Stimulated activated CD8-positive, alpha-beta memory T cell treated with anti-CD3 and anti-CD28 coated beads, Interleukin-4, amount 100 ng/mL, for 4 hours (primary cell): ENCODE measurements around the gene RNF213.

Experiments
- DNase-seq, 2 donors: peaks; one replicate each; pipeline ENCODE4 v3.0.0-alpha.2; 2020; ENCODE audit warnings: low read depth in 2 of 2, low spot score in 1 of 2

RNF213 gene

DNA sequence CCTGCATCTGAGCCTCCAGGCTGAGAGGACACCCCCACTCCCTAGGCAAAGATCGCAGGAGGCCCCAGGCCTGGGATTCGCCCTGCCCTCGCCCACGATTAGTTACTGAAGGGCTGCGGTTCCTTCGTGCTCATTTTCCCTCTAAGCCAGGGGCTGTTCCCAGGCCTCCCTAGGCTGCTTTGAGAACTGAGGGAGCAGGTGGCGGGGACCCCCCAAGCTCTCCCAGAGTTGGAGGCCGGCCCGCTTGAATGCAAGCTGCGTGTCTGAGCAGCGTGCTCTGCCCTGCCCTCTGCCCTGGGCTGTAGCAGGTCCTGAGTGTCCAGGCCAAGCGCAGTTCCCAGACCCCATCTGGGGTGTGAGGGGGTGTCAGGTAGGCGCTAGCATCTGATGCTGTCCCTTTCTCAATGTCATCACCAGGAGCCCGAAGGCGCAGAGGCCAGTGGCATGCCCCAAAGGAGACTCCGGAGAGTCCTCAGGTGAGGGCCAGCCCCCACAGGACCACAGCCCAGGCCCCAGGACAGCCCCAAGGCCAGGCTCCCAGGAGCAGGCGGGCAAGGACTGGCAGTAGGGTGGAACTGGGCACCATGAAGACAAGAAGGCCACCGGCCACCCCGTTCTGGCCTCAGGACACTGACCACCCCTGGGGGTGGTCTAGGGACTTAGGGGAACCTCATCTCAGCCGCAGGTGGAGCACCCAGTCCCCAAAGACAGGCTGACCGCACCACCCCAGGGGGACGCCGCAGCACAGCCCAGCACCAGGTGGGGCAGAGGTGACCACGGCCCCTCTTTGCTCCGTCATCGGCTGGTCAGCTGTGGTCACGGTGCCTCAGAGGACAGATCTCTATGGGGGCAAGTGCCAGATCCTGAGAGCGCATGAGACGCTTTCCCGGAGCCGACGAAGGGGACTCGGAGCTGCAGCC, 169.0 kb downstream of the RNF213 start:
- no peak for DNase-seq

DNA sequence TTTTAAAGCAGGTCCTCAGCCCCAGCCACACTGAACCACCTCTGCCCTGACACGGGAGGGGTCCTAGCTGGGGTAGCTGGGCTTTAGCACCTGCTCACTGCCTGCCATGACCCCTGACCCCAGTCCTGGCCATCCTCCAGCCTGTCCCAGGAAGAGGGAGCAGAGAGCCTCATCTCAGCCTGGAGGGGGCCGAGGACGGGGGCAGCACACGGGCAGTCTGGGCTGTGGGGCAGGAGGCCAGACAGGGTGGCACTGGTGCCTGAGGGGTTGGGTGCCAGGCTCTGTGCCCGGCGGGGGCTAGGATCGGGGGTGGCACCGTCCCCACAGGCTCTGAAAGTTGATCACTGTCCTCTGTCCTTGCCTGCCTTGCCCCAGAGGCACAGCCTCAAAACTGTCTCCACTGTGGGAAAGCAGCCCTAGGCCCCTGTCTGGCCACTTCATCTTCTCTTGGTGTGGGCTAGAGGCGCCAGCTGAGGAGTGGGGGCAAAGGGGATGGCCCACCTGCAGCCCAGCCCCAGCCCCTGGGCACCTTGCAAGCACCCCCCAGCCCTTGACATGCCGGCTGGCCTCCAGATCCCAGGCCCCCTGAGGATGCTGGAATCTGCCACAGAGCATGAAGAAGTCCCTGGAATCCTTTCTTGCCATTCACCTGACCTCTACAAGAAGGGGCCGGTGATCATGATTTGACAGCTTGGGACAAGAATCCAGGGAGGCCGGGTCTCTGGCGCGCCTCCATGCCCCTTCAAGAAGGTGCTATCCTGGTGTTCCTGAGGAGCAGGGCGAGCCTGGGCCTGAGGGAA, 170.0 kb downstream of the RNF213 start:
- DNase-seq, result no peak

DNA sequence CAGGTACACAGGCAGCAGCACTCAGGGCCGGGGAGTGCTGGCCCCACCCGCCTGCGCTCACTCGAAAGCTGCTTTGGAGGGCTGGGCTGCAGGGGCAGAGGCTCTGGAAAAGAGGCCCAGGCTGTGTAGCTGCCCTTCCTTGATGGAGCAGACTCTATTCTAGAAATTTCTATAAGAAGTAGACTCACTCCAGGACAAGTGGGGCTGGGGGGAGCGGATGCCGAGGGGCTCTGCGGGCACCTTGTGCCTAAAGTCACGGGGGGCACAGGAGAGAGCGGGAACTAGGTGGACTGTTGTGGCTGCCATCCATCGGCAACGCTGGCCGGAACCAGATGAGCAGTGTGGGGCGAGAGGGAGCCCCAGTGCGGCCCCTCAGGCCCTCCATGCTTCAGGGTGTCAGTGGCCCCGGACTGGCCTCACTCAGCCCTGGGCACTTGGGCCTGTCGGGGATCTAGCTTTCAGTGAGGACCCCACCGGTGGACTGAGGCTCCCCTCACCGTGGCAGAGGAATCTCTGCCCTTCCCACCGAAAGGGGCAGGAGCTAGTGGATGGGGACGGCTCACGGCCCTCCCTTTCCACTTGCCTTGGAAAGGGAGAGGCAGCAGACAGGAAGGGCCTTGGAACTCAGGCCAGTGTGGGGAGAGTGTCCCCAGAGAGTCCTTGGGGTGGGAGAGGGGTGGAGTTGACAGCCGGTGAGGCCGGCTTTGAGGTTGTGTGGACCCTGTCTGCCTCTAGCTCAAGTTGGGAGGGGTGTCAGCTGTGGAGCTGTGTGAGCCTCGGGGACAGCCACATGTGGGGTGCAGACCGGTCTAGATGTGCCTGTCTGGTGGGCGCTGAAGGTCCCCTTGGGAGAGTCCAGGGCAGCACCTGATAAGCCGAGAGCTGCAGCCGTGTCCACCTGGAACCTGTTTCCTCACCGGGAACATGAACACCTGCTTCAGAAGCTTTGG, 170.9 kb downstream of the RNF213 start:
- no peak for DNase-seq

DNA sequence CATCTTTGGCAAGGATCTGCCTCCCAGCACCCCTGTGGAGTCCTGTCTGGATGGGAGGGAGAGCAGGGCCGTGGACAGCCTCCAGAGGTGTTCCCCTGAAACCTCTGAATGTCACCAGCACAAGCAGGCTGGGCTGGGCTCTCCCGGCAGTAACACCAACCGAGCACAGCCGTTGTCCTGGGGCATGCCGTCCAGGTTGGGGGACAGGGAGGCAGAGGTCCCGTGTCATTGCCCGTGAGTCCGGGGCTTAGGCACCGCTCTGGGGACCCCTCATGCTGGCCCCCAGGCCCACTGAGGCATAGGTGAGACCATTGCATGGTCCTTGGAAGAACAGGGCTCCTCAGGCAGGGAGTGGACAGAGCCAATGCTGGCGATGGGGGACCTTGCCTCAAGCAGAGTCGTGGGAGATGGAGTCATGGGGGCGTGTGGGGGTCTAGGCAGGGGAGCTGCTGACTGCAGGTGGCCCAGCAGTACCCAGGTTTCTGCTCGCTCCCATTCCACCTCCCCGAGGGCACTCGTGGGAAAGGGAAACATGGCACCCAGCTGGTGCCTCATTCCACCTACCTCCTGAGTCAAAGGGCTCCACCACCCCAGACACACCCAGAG, 171.8 kb downstream of the RNF213 start:
- no peak for DNase-seq

DNA sequence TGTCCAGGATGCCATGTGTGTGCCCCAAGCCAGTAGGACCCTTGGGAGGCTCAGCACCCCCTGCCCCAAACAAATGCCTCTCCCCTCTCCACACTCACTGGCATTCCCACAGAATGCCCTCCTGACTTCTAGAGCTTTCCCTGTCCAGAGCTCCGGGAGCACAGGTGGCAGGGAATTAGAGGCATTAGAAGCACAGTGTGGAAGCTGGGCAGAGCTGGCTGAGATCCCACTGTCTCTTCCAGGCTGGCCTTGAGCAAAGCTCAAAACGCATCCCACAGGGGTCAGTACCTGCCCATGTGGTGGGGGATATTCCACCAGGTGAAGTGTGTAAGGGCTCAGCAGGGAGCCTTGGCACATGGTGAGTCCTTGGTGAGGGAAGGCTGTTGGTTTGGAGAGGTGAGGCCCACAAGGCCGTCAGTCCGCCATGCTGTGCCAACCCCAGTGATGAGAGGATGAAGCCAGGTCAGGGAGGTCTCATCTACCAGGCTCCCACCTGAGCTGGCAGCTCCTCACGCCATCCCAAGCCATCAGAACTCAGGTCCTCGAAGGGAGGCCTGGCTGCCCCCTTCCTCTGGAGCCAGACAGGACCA, 172.4 kb downstream of the RNF213 start:
- no peak for DNase-seq

DNA sequence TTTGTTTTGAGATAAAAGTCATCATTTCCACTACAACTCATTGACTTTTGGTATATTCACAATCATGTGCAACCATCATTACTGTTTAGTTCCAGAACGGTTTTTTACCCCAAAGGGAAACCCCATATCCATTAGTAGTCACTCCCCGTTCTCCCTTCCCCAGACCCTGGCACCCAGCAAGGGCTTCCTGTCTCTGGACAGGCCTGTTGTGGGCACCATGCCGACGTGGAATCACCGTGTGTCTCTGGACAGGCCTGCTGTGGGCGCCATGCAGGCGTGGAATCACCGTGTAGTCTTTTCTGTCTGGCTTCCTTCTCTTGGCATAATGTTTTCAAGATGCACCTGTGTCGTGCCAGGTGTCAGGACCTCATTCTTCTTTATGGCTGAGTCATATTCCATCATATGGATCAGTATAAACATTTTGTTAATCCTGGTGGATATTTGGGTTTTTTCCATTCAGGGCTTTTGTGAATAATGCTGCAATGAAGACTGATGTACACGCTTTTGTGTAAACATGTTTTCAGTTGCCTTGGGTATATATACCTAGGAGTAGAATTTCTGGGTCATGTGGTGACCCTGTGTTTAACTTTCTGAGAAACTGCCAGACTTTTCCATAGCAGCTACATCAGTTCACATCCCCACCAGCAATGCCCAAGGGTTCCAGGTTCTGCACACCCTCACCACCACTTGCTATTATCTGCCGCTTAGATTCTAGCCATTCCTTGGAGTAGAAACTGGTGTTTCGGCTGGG, 173.4 kb downstream of the RNF213 start:
- no peak for DNase-seq

DNA sequence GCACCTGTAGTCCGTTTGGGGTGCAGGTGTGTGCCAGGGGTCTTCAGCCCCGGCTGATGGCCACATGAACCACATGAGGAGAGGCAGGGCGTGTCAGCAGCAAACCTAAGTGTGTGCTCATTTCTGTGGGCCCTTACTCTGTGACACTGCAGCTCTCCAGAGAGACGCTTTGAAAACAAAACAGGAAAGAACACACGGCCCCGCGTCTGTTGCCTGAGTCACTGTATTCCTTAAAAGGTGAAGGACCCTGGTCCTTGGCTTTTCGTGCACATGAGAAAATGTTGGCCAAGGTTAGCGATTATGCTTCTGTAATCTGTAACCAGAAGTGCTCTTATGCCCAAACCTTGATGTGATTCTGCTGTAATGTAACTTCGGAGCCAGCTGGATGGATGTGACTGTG, 176.9 kb downstream of the RNF213 start:
- DNase-seq, result no peak

DNA sequence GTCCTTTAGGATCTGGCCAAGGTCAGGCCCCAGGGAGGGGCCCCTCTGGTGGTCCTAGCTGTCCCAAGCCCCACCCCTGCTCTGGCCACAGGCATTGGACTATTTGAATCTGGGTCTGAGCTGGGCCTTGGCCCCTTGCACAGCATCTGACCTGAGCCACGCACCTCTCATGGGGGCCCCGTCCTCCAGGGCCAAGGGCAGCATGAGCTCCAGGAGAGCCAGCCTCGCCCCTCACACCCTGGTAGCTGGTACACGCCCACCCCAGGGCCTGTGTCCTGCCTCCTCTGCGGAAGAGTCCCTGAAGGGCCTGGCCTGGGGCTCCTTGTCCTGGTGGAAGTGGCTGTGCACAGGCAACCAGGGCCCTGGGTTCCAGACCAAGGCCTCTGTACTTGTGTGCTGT, 178.2 kb downstream of the RNF213 start:
- DNase-seq, result no peak

DNA sequence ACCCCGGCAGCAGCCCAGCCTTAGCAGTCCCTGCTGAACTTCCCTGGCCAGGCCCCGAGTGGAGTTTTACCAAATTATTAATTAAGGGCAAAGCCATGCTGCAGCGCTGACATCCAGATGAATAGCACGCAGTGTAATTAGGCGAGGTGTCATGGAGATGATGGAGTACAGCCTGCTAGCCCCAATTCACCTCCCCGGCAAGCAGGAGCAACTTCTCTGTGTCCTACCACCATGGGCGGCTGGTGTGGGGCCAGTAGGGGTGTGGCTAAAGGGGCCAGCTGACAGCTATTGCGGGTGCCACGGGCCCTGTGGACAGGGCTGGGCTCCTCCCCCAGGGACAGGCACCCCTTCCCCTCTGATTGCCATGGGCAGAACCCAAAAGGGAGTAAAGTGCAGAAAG, 178.8 kb downstream of the RNF213 start:
- no peak for DNase-seq

DNA sequence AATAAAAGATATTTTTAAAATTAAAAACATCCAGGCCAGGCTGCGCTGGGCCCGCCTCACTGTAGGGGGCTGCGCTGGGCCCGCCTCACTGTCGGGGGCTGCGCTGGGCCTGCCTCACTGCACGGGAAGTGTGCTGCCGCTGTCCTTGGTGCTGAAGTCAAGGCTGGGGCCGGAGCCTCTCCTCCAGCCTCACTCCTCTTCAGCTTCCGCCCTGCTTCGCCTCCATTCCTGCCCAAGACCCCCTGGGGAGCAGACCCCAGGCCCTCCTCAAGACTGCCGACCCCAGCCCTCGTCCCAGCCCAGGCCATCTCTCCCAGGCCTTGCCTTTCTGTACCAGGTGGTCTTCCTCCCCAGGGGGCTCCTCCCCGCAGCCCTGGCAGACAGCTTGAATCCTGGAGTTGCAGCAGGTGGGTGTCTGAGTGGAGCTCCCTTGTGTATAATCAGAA, 180.5 kb downstream of the RNF213 start:
- no peak for DNase-seq

DNA sequence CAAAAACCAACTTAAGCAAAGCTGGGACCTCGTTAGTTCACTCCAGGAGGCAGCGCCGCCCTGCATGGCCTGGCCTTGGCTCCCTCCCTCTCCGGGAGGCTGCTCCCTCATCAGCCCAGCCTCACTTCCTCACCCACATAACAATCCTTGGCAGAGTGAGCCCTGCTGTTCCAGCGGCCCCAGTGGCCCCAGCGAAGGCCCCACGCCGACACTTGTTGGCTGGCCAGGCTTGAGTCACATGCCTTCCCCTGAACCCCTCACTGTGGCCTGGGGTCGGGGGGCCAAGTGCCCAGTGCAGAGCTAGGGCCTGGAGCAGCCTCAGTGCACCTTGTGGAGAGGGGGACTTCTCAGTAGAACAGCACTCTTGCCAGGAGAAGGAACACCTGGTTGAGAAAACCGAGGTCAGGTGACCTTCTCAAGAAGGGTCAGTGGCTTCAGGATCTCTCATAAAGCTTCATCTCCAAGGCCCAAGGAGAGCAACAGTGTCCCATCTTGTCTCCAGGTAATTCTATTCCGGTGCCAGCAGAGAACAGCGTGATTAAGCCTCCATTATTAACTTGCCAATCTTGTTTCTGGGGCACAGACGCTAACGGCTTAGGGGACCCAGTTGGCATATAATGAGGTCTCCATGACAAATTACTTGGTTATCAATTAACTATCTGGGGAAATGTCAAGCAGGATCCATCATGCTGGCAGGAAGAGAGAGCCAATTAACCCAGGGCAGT, 181.1 kb downstream of the RNF213 start:
- no peak for DNase-seq

DNA sequence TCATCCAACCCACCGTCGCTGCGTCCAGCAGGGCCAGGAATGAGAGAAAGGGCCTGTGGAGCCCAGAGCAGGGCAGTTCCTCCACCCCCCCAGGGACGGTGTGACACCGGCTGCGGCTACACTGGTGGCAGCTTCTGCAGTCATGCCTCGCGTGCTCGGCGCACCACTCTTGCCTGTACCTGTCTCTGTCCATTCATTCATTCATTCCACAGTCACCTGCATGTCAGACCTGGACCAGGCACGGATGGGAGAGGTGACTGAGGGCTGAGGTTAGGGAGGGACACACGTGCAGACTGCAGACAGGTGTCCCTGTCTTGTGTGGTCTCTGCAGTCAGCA, 181.6 kb downstream of the RNF213 start:
- DNase-seq, result no peak

DNA sequence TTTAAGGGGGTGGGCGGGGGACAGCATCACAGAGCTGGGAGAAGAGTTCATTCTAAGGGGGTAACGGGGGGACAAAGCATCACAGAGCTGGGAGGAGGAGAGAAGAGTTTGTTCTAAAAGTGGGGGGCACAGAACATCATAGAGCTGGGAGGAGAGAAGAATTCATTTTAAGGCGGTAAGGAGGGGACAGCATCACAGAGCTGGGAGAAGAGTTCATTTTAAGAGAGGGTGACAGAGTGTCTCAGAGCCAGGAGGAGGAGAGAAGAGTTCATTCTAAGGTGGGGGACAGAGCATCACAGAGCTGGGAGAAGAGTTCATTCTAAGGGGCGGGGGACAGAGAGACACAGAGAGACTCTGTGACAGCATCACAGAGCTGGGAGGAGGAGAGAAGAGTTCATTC, 182.1 kb downstream of the RNF213 start:
- DNase-seq, result no peak

DNA sequence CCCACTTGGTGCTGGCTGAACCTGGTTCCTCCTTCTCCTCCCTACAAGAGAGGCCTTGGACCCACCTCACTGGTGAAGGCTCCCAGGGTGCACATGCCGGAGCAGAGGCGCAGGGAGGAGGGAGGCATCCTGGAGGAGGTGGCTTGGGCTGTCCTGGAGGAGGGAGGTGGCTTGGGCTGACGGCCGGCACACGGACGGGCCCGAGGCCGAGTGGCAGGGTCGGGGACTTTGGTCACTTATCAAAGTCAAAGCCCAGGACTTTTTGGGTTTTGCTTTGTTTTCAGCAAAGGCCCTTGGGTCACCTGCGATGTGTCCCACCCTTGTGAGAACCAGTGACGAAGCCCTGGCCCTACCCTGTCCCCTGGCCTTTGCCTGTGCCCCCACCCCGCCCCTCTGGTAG, 182.8 kb downstream of the RNF213 start:
- DNase-seq, result no peak

DNA sequence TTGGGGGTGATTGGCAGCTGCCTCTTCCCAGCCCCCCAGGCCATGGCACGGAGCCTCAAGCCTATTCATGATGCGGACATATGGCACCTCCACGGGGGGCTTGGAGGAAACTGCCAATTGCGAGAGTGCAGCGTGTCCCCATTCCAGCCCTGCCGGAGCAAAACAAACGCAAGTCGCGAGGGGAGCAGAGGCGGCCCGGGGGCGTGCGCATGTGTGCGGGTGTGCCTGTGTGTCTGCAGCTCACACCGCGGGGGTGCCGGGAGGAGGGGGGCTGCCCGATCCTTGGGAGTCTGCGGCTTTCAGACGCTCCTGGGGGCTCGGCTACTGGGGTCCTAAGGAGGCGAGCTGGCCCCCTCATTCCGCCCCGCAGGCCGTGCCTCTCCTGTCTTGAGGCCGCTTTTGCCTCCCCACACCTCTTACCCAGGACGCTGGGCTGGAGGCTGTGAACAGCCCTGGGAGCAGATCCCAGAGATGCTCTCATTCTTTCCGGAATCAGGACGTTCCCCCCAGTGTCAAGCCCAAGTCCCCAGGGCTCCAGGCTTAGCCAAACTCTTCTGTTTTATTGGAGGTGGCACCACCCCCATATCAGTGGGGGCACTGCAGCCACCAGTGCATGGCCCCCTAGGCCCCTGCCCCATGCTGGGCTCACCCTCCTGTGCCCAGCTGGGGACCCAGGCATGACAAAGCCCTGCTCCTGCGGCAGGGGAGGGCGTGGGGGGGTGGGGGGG, 183.4 kb downstream of the RNF213 start:
- no peak for DNase-seq

DNA sequence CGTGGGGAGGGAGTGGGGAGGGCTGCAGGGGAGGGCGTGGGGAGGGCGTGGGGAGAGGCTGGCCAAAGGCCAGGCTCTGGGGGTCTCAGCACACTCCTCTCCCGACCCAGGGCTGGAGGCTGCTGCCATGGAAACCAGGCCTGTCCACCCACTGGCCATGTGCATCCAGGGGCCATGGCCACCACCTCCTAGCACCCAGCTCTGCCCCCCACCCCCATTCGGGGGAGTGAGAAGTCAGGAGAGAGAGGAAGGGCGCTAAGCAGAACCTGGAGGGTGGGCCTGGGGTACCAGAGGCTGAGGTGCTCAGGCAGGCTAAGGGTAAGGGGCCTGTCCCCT, 184.0 kb downstream of the RNF213 start:
- no peak for DNase-seq

DNA sequence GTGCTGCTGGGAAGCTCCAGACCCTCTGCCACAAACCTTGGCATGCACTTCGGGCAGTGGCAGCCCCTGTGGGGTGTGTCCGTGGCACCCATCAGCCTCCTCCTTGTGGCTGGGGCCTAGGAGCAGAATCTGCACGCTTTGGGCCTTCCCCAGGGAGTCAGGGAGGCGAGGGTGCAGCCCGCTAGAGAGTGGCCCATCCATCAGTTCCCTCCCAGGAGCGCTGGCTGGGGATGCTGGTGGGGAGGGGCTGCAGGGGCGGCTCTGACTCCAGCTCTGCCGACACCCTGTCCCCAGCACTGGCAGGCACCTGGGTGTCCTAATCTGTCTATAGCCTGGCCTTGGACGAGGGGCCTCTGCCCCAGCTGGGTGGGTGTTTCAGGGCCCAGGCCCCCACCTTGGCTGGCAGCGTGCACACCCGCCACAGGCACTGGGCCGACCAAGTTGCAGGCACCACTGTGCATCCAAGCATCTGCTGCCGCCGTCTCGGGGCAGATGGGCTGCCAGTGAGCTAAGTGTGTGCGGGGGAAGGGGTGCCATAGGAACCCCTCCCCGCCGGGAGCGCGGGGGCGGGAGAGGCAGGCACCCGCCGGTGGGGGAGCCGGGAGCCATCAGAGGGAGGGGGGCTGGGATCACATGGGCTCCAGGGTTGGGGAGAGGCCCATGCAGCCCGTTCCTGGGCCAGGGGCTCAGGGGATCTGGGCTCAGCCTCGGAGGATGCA, 184.5 kb downstream of the RNF213 start:
- DNase-seq, result no peak

DNA sequence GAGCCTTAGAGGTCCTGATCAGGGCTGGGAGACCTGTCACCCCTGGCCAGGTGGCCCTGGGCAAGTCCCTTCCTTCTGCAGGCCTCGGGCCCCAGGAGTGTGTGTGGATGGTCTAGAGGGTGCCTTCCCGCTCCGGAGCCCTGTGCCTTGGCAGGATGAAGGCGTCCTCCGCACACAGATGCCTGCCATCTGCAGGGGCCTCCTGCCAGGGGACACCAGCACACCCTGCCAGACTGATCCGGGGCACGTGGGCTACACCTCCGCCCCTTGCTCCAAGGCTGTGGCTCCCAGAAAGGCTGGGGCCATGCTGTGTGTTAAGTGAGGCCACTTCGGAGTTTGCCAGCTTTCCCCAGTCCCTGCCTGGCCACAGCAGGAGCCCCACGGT, 185.1 kb downstream of the RNF213 start:
- DNase-seq, result no peak
